22Rv1 (cell line): ENCODE data around the gene PDE6A.

Experiments
- CTCF ChIP-seq: fragments of 450-650 bp; IDR thresholded peaks from 2 replicates; pipeline ENCODE4 v1.5.1; 2017; ENCODE audit warnings: mild to moderate bottlenecking
- ZFX ChIP-seq: fragments of 450-650 bp; IDR thresholded peaks from 2 replicates; pipeline ENCODE4 v1.6.1; 2017; ENCODE audit warnings: antibody characterized with exemption, borderline replicate concordance

DNA sequence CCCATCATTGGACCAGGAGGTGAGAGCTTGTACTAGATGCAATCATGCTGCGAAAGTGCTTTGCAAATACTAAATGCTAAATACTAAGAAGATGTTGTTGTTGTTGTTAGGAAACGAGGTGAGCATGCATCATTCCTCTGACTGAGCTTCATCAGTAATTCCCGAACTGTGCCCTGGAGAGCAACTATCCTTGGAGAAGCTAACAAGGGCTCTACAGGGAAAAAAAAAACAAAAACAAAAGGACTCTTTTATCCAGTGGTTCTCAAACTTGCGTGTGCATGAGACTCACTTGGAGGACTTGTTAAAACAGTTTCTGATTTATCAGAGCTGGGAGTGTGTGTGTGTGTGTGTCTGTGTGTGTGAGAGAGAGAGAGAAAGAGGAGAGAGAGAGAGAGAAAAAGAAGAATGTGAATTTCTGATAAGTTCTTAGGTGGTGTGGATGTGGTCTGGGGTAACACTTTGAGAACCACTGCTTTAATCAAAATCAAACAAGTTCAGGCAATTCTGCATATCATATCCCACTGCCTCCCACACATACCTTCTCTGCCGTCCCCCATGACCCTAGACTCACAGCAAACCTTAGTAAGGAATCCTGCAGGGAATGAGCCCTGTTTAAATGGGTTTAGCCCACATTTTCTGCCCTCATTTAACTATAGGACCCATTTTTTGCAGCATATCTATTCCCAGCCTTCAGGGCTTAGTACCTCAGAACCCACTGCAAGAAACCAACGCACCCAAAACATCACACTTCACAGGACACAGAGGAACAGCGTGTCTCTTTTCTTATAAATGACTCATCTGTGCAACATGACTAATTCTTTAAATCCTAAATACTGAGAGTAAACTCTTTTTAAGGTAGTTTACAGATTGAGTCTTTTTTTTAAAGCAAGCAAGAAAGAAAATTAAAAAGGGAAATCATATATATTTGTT, 48.9 kb downstream of the PDE6A start:
- TF ChIP-seq CTCF, result no peak
- no peak for TF ChIP-seq ZFX
